Mucosa of descending colon (tissue), 3 donors: ENCODE measurements around the gene IL1RAPL2. TPM values are rescaled to one million over a fixed set of nuclear protein-coding genes. Genes with fewer than 3 reads are reported as not detected.

ENCODE experiments used
- ATAC-seq: fragments of 200-7000 bp; cut with Tn5 transposase; one replicate; pipeline ENCODE4 v1.9.1; 2020; ENCODE audit warnings: mild to moderate bottlenecking, moderate library complexity
- DNase-seq, 3 donors: peaks; one replicate each; pipeline ENCODE4 v3.0.0-alpha.2; 2020
- H3K36me3 ChIP-seq: fragments of 200-600 bp; one replicate; pipeline ENCODE4 v1.8.0; 2021; ENCODE audit warnings: low read depth, mild to moderate bottlenecking
- H3K4me1 ChIP-seq: fragments of 200-600 bp; one replicate; pipeline ENCODE4 v1.8.0; 2021; ENCODE audit warnings: low read depth, mild to moderate bottlenecking
- H3K4me3 ChIP-seq: fragments of 200-600 bp; one replicate; pipeline ENCODE4 v1.8.0; 2021; ENCODE audit warnings: mild to moderate bottlenecking
- H3K9me3 ChIP-seq: fragments of 200-600 bp; one replicate; pipeline ENCODE4 v1.8.0; 2021; ENCODE audit warnings: mild to moderate bottlenecking
- CTCF ChIP-seq: fragments of 200-600 bp; IDR thresholded peaks from one replicate; pipeline ENCODE4 v1.8.0; 2022; ENCODE audit warnings: antibody characterized with exemption, mild to moderate bottlenecking
- intact Hi-C, 2 donors: fragments of 100-400 bp; cut with DNase I in 1 of 2; cut with micrococcal nuclease in 1 of 2; formaldehyde crosslinking; loops; one replicate each; pipeline versions ENCODE4 v1.11.0 to v1.11.1; 2022; cut with DNase I, micrococcal nuclease
- total RNA-seq, 3 donors: library from RNA; stranded (reverse); fragmentation: NEBNext Ultra II Directional in 2 of 3; extraction: Animal tissue kit (Norgen Biotek cat#: 25700) in 2 of 3; gene quantifications; one replicate each; pipeline versions ENCODE4 v1.2.1 to v1.2.4, GENCODE V29; 2021 to 2023
- donor health status: DM: no; HTN: no; CAD: no; lungs with moderate emphysema.
- donor health status: DM: no; HTN: no; CAD: no.
- donor health status: DM: no; HTN: yes; CAD: no.

The IL1RAPL2 gene
- total RNA-seq, 3 donors from 2014 or later, result 0.19 TPM; not detected in 2

- no peak overlapping the region for H3K4me3 ChIP-seq
- intact Hi-C loops, result no loop called here
- no peak for TF ChIP-seq CTCF
- no peaks in the 10 kb centered on the region for H3K9me3 ChIP-seq
- no peaks in the 10 kb centered on the region for H3K4me1 ChIP-seq
- ATAC-seq (no peak), DNase-seq (no peak)
- H3K36me3 ChIP-seq, result no peaks in the 10 kb centered on the region
Observed at GRCh38 chrX:105424729-105425128, 858.7 kb downstream of the IL1RAPL2 start.

- intact Hi-C loops, result no loop called here
- H3K4me1 ChIP-seq, result no peaks in the 10 kb centered on the region
- ATAC-seq, result no peak
Observed at GRCh38 chrX:105451401-105451800, 885.4 kb downstream of the IL1RAPL2 start.

GRCh38 chrX:105458846-105459245, 892.8 kb downstream of the IL1RAPL2 start:
- DNase-seq (no peak), ATAC-seq (no peak)
- Histone ChIP-seq H3K9me3 (no peaks in the 10 kb centered on the region), H3K4me1 (no peaks in the 10 kb centered on the region), H3K4me3 (no peak overlapping the region), H3K36me3 (no peaks in the 10 kb centered on the region)
- no peak for TF ChIP-seq CTCF
- intact Hi-C loops, result no loop called here

More at GRCh38 chrX:105451401-105451800, 885.4 kb downstream of the IL1RAPL2 start:
- DNase-seq, result no peak
- Histone ChIP-seq H3K9me3 (no peaks in the 10 kb centered on the region), H3K4me3 (no peak overlapping the region), H3K36me3 (no peaks in the 10 kb centered on the region)
- no peak for TF ChIP-seq CTCF

GRCh38 chrX:105460376-105460775, 894.4 kb downstream of the IL1RAPL2 start:
- intact Hi-C loops, result no loop called here
- Histone ChIP-seq H3K4me3 (no peak overlapping the region), H3K9me3 (no peaks in the 10 kb centered on the region), H3K36me3 (no peaks in the 10 kb centered on the region), H3K4me1 (no peaks in the 10 kb centered on the region)
- TF ChIP-seq CTCF, result no peak
- ATAC-seq (no peak), DNase-seq (no peak)

GRCh38 chrX:105461016-105461415, 895.0 kb downstream of the IL1RAPL2 start:
- DNase-seq, result no peak
- Histone ChIP-seq H3K36me3 (no peaks in the 10 kb centered on the region), H3K4me3 (no peak overlapping the region), H3K4me1 (no peaks in the 10 kb centered on the region), H3K9me3 (no peaks in the 10 kb centered on the region)
- intact Hi-C loops, result no loop called here
- TF ChIP-seq CTCF, result no peak
- ATAC-seq, result no peak

GRCh38 chrX:105462186-105462585, 896.2 kb downstream of the IL1RAPL2 start:
- Histone ChIP-seq H3K36me3 (no peaks in the 10 kb centered on the region), H3K4me3 (no peak overlapping the region), H3K4me1 (no peaks in the 10 kb centered on the region), H3K9me3 (no peaks in the 10 kb centered on the region)
- DNase-seq (no peak), ATAC-seq (no peak)
- no peak for TF ChIP-seq CTCF
- intact Hi-C loops, result no loop called here
